ENCODE results near the gene LGALS9. TPM values are rescaled to one million over a fixed set of nuclear protein-coding genes. Genes with fewer than 3 reads are reported as not detected.
"Not testable (repeated sequence)": the region's sequence is repeated elsewhere in the genome, so short reads cannot be mapped to it uniquely, and the experiment has no call there.

Gene LGALS9
- polyA plus RNA-seq, 2 donors, result 25.5 to 29.5 TPM

DNA sequence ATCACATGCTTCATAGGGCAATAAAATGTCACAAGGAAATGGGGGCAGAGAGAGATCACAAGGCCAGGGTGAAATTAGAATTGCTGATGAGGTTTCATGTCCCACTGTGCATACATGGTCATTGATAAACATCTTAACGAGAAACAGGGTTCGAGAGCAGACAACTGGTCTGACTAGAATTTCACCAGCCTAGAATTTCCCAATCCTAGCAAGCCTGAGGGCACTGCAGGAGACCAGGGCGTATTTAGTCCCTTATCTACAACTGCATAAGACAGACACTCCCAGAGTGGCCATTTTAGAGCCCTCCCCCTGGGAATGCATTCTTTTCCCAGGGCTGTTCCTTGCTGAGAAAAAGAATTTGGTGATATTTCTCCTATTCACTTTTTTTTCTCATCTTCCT is 55.3 kb downstream of the LGALS9 start:
- not testable (repeated sequence) for H3K9me3 ChIP-seq (ENCODE audit: control insufficient read depth in 2 of 2, insufficient read depth in 1 of 2, low read depth in 1 of 2, low read length in 1 of 2); H3K27me3 ChIP-seq (ENCODE audit: control insufficient read depth in 1 of 2, insufficient read depth in 2 of 2, low read length in 2 of 2); H3K4me3 ChIP-seq (ENCODE audit: low read depth in 1 of 2, low read length in 2 of 2); H3K36me3 ChIP-seq (ENCODE audit: control insufficient read depth in 2 of 2, insufficient read depth in 2 of 2, low read length in 1 of 2); H3K27ac ChIP-seq (ENCODE audit: low read depth in 2 of 2, low read length in 1 of 2); H3K4me1 ChIP-seq (ENCODE audit: control insufficient read depth in 2 of 2, insufficient read depth in 2 of 2, low read length in 1 of 2)
- 63 to 65% methylated on average over 3 of the region's 3 CpGs for WGBS, 2 donors

DNA sequence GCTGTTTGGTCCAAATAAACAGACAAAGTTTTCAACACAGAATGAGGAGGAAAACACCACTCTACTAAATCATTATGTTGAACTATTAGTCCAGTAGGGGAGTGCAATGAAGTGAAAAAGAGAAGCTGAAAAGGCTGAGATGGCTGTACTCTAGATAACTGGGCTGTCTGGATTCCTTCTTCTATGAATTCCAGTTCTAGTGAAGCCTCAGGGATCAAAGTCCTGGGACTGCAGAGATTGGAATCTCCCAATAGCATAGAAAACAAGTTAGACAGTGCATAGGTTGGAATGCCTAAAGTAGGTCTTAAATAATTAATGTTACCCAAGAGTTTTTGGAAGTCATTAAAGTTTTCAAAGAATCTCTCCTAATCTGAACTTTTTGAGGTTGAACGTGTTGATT is 59.9 kb downstream of the LGALS9 start:
- H3K4me1 ChIP-seq (ENCODE audit: control insufficient read depth in 2 of 2, insufficient read depth in 2 of 2, low read length in 1 of 2), result no peaks in the 10 kb centered on the region
- H3K27me3 ChIP-seq (ENCODE audit: control insufficient read depth in 1 of 2, insufficient read depth in 2 of 2, low read length in 2 of 2), result no peaks in the 10 kb centered on the region
- WGBS, 2 donors, result 83 to 91% methylated on average over 1 of the region's 1 CpG
- no peaks in the 10 kb centered on the region for H3K36me3 ChIP-seq (ENCODE audit: control insufficient read depth in 2 of 2, insufficient read depth in 2 of 2, low read length in 1 of 2)
- no peak overlapping the region for H3K27ac ChIP-seq (ENCODE audit: low read depth in 2 of 2, low read length in 1 of 2)
- peaks cover 8 to 11% of the 10 kb centered on the region in 2 donors for H3K9me3 ChIP-seq (ENCODE audit: control insufficient read depth in 2 of 2, insufficient read depth in 1 of 2, low read depth in 1 of 2, low read length in 1 of 2)
- no peak overlapping the region for H3K4me3 ChIP-seq (ENCODE audit: low read depth in 1 of 2, low read length in 2 of 2)

GRCh38 chr17:27695254-27695814 is 64.3 kb downstream of the LGALS9 start:
- not testable (repeated sequence) for H3K4me1 ChIP-seq (ENCODE audit: control insufficient read depth in 2 of 2, insufficient read depth in 2 of 2, low read length in 1 of 2); H3K27me3 ChIP-seq (ENCODE audit: control insufficient read depth in 1 of 2, insufficient read depth in 2 of 2, low read length in 2 of 2); H3K4me3 ChIP-seq (ENCODE audit: low read depth in 1 of 2, low read length in 2 of 2); H3K27ac ChIP-seq (ENCODE audit: low read depth in 2 of 2, low read length in 1 of 2); H3K36me3 ChIP-seq (ENCODE audit: control insufficient read depth in 2 of 2, insufficient read depth in 2 of 2, low read length in 1 of 2)
- peaks cover 9 to 11% of the 10 kb centered on the region in 2 donors for H3K9me3 ChIP-seq (ENCODE audit: control insufficient read depth in 2 of 2, insufficient read depth in 1 of 2, low read depth in 1 of 2, low read length in 1 of 2)
- WGBS, 2 donors, result 70 to 71% methylated on average over 2 of the region's 2 CpGs

Other genes starting within 250 kb of the LGALS9 start
- 10 to 100 TPM; 35.3 to 52.4 TPM for gene KSR1, start 174.7 kb upstream of the LGALS9 start, polyA plus RNA-seq
- under 1 TPM; 0.04 to 0.26 TPM for gene NOS2, start 169.3 kb downstream of the LGALS9 start, polyA plus RNA-seq